ENCODE results near the gene TYW1B.
"Not testable (repeated sequence)": the region's sequence is repeated elsewhere in the genome, so short reads cannot be mapped to it uniquely, and the experiment has no call there.

The TYW1B gene

GRCh38 chr7:72751978-72752377 lies 76.0 kb downstream of the TYW1B start:
- Histone ChIP-seq H3K27ac (no peak overlapping the region), H3K4me2 (no peak overlapping the region), H3K36me3 (peaks cover 0 to 38% (median 12%) of the 10 kb centered on the region in 11 experiments; a peak in 15 of 22 replicates), H3K9ac (no peak overlapping the region), H3K27me3 (no peaks in the 10 kb centered on the region), H3K9me3 (replicated peaks in 1 of 11) (peaks cover 0 to 5% (median 4%) of the 10 kb centered on the region in 11 experiments; a peak in 8 of 22 replicates), H4K20me1 (no peaks in the 10 kb centered on the region), H3K4me3 (no peak overlapping the region), H3K4me1 (no peaks in the 10 kb centered on the region)
- TF ChIP-seq Cebpa-rat (IDR thresholded peaks at IDR 0.05), result no peak

GRCh38 chr7:72751378-72751777 lies 76.6 kb downstream of the TYW1B start:
- no peaks in the 10 kb centered on the region for H3K4me1 ChIP-seq
- no peak overlapping the region for H3K4me3 ChIP-seq
- TF ChIP-seq Cebpa-rat (IDR thresholded peaks at IDR 0.05), result no peak
- H3K9me3 ChIP-seq (replicated peaks in 1 of 11), result peaks cover 0 to 7% (median 6%) of the 10 kb centered on the region in 11 experiments; a peak in 8 of 22 replicates
- peaks cover 0 to 43% (median 15%) of the 10 kb centered on the region in 11 experiments; a peak in 15 of 22 replicates for H3K36me3 ChIP-seq
- H3K27me3 ChIP-seq, result no peaks in the 10 kb centered on the region
- no peaks in the 10 kb centered on the region for H4K20me1 ChIP-seq
- no peak overlapping the region for H3K27ac ChIP-seq
- H3K9ac ChIP-seq, result no peak overlapping the region
- no peak overlapping the region for H3K4me2 ChIP-seq

GRCh38 chr7:72748649-72749048 lies 79.4 kb downstream of the TYW1B start:
- H3K4me3 ChIP-seq; H3K9me3 ChIP-seq (replicated peaks in 1 of 11); H4K20me1 ChIP-seq; H3K27me3 ChIP-seq; H3K4me2 ChIP-seq; H3K9ac ChIP-seq; H3K27ac ChIP-seq; H3K4me1 ChIP-seq: not testable (repeated sequence)
- H3K36me3 ChIP-seq, result peaks cover 0 to 34% (median 9%) of the 10 kb centered on the region in 11 experiments; a peak in 13 of 22 replicates

- not testable (repeated sequence) for H3K27me3 ChIP-seq, H4K20me1 ChIP-seq, H3K4me1 ChIP-seq, H3K27ac ChIP-seq, H3K4me3 ChIP-seq, H3K4me2 ChIP-seq, H3K9ac ChIP-seq
- Histone ChIP-seq H3K9me3 (replicated peaks in 1 of 11) (peaks cover 10 to 24% (median 21%) of the 10 kb centered on the region in 11 experiments), H3K36me3 (peaks cover 0 to 36% (median 17%) of the 10 kb centered on the region in 11 experiments; a peak in 15 of 22 replicates)
Measured at GRCh38 chr7:72744244-72744926, 83.6 kb downstream of the TYW1B start.

GRCh38 chr7:72743801-72744200 lies 84.2 kb downstream of the TYW1B start:
- H3K27ac ChIP-seq, H3K4me3 ChIP-seq, H3K9ac ChIP-seq, H3K27me3 ChIP-seq, H3K4me2 ChIP-seq, H4K20me1 ChIP-seq, H3K4me1 ChIP-seq: not testable (repeated sequence)
- Histone ChIP-seq H3K9me3 (replicated peaks in 1 of 11) (peaks cover 10 to 25% (median 22%) of the 10 kb centered on the region in 11 experiments), H3K36me3 (peaks cover 0 to 41% (median 21%) of the 10 kb centered on the region in 11 experiments; a peak in 17 of 22 replicates)

- H4K20me1 ChIP-seq, H3K9ac ChIP-seq, H3K27me3 ChIP-seq, H3K27ac ChIP-seq, H3K4me2 ChIP-seq, H3K4me3 ChIP-seq, H3K4me1 ChIP-seq: not testable (repeated sequence)
- Histone ChIP-seq H3K36me3 (peaks cover 13 to 56% (median 30%) of the 10 kb centered on the region in 11 experiments; a peak in 20 of 22 replicates), H3K9me3 (replicated peaks in 1 of 11) (peaks cover 39 to 59% (median 49%) of the 10 kb centered on the region in 11 experiments)
Measured at GRCh38 chr7:72739716-72740115, 88.3 kb downstream of the TYW1B start.

GRCh38 chr7:72735855-72736254 lies 92.1 kb downstream of the TYW1B start:
- not testable (repeated sequence) for H3K4me2 ChIP-seq

GRCh38 chr7:72730815-72731214 lies 97.2 kb downstream of the TYW1B start:
- not testable (repeated sequence) for H3K4me1 ChIP-seq, H3K4me2 ChIP-seq, H3K4me3 ChIP-seq, H3K27ac ChIP-seq, H3K9ac ChIP-seq, H3K27me3 ChIP-seq, H4K20me1 ChIP-seq
- Histone ChIP-seq H3K9me3 (replicated peaks in 1 of 11) (peaks cover 28 to 73% (median 42%) of the 10 kb centered on the region in 11 experiments), H3K36me3 (peaks cover 6 to 45% (median 20%) of the 10 kb centered on the region in 11 experiments; a peak in 20 of 22 replicates)

More at GRCh38 chr7:72735855-72736254, 92.1 kb downstream of the TYW1B start:
- H3K27me3 ChIP-seq, H3K9ac ChIP-seq, H3K4me1 ChIP-seq, H4K20me1 ChIP-seq, H3K27ac ChIP-seq, H3K4me3 ChIP-seq: not testable (repeated sequence)
- H3K9me3 ChIP-seq (replicated peaks in 1 of 11), result peaks cover 46 to 77% (median 58%) of the 10 kb centered on the region in 11 experiments
- peaks cover 14 to 46% (median 27%) of the 10 kb centered on the region in 11 experiments; a peak in 20 of 22 replicates for H3K36me3 ChIP-seq

- Histone ChIP-seq H3K9me3 (replicated peaks in 1 of 11) (peaks cover 27 to 68% (median 38%) of the 10 kb centered on the region in 11 experiments), H3K36me3 (peaks cover 5 to 44% (median 20%) of the 10 kb centered on the region in 11 experiments; a peak in 20 of 22 replicates)
- not testable (repeated sequence) for H3K4me1 ChIP-seq, H3K27me3 ChIP-seq, H3K4me3 ChIP-seq, H3K27ac ChIP-seq, H4K20me1 ChIP-seq, H3K4me2 ChIP-seq, H3K9ac ChIP-seq
Measured at GRCh38 chr7:72730384-72730783, 97.6 kb downstream of the TYW1B start.

- Histone ChIP-seq H3K36me3 (peaks cover 5 to 40% (median 18%) of the 10 kb centered on the region in 11 experiments; a peak in 20 of 22 replicates), H3K9me3 (replicated peaks in 1 of 11) (peaks cover 15 to 56% (median 28%) of the 10 kb centered on the region in 11 experiments)
- not testable (repeated sequence) for H3K27ac ChIP-seq, H3K4me3 ChIP-seq, H3K4me1 ChIP-seq, H3K4me2 ChIP-seq, H4K20me1 ChIP-seq, H3K27me3 ChIP-seq, H3K9ac ChIP-seq
Measured at GRCh38 chr7:72729130-72729529, 98.9 kb downstream of the TYW1B start.

- not testable (repeated sequence) for H3K4me1 ChIP-seq, H3K27ac ChIP-seq
- peaks cover 0 to 11% (median 9%) of the 10 kb centered on the region in 11 experiments; a peak in 19 of 22 replicates for H3K36me3 ChIP-seq
Measured at GRCh38 chr7:72722694-72723093, 105.3 kb downstream of the TYW1B start.

GRCh38 chr7:72720890-72721289 lies 107.1 kb downstream of the TYW1B start:
- H3K9me3 ChIP-seq (replicated peaks in 1 of 11); H3K9ac ChIP-seq; H3K36me3 ChIP-seq; H3K4me3 ChIP-seq; H3K27me3 ChIP-seq; H4K20me1 ChIP-seq; H3K27ac ChIP-seq; H3K4me1 ChIP-seq; H3K4me2 ChIP-seq: not testable (repeated sequence)

More at GRCh38 chr7:72722694-72723093, 105.3 kb downstream of the TYW1B start:
- peaks cover 0 to 11% (median 0%) of the 10 kb centered on the region in 11 experiments; a peak in 1 of 22 replicates for H3K9me3 ChIP-seq (replicated peaks in 1 of 11)
- not testable (repeated sequence) for H4K20me1 ChIP-seq, H3K4me2 ChIP-seq, H3K4me3 ChIP-seq, H3K9ac ChIP-seq, H3K27me3 ChIP-seq

- H3K9me3 ChIP-seq (replicated peaks in 1 of 11); H3K4me1 ChIP-seq; H3K9ac ChIP-seq; H4K20me1 ChIP-seq; H3K4me3 ChIP-seq; H3K27ac ChIP-seq; H3K4me2 ChIP-seq; H3K27me3 ChIP-seq: not testable (repeated sequence)
- peaks cover 0 to 13% (median 4%) of the 10 kb centered on the region in 11 experiments; a peak in 8 of 22 replicates for H3K36me3 ChIP-seq
Measured at GRCh38 chr7:72717252-72717774, 110.7 kb downstream of the TYW1B start.

Data from BLaER1 treated with 17β-estradiol and CSF1 and Interleukin-3, amounts not matched to agents 10 nM and 100 nM (cell line).